K562 (cell line): ENCODE measurements around the gene TPCN1. TPM values are rescaled to one million over a fixed set of nuclear protein-coding genes. Genes with fewer than 3 reads are reported as not detected.
A peak's percentile ranks its signal among the peaks of the same experiment; 100 is the strongest.

Experiments
- ADNP ChIP-seq: fragments of 200-800 bp; sonication (Bioruptor generic); IDR thresholded peaks from 2 replicates; pipeline ENCODE4 v1.6.1; 2016; ENCODE audit warnings: missing genetic modification characterization, missing compliant biosample characterization
- ATF1 ChIP-seq, 2 experiments: fragments of 450-650 bp in 1 of 2; IDR thresholded peaks; 2 replicates each; pipeline ENCODE4 v1.6.1; 2016; ENCODE audit warnings: missing compliant biosample characterization in 1 of 2, missing genetic modification characterization in 1 of 2
- ATF7 ChIP-seq: fragments of 450-650 bp; IDR thresholded peaks from 2 replicates; pipeline ENCODE4 v1.7.1; 2014; ENCODE audit warnings: mild to moderate bottlenecking, moderate library complexity
- CEBPB ChIP-seq: fragments of 450-650 bp; IDR thresholded peaks from 2 replicates; pipeline ENCODE4 v1.6.1; 2016; ENCODE audit warnings: missing genetic modification characterization, missing compliant biosample characterization
- CHCHD3 ChIP-seq: fragments of 250-450 bp; sonication (Bioruptor Pico); IDR thresholded peaks from 2 replicates; pipeline ENCODE4 v2.1.2; 2022; ENCODE audit warnings: mild to moderate bottlenecking
- DIDO1 ChIP-seq: fragments of 450-650 bp; IDR thresholded peaks from 2 replicates; pipeline ENCODE4 v1.6.1; 2016; ENCODE audit warnings: low read depth, missing biosample characterization, missing genetic modification characterization
- FOS ChIP-seq: IDR thresholded peaks from 3 replicates; pipeline ENCODE4 v1.6.1; 2011; ENCODE audit not compliant: insufficient read length; ENCODE audit errors: extremely low read depth
- GABPB1 ChIP-seq: sonication (generic); formaldehyde crosslinking; IDR thresholded peaks from 2 replicates; pipeline ENCODE4 v1.8.0; 2022; ENCODE audit warnings: mild to moderate bottlenecking, missing genetic modification reagents
- GTF2B ChIP-seq: IDR thresholded peaks from 2 replicates; pipeline ENCODE4 v1.6.1; 2011; ENCODE audit not compliant: insufficient read length; ENCODE audit errors: extremely low read depth
- HDGF ChIP-seq: fragments of 450-650 bp; IDR thresholded peaks from 2 replicates; pipeline ENCODE4 v1.6.1; 2016
- HES1 ChIP-seq: fragments of 450-650 bp; IDR thresholded peaks from 2 replicates; pipeline ENCODE4 v1.6.1; 2016; ENCODE audit warnings: low read depth, mild to moderate bottlenecking, moderate library complexity
- KAT2B ChIP-seq: IDR thresholded peaks from one replicate; pipeline ENCODE4 v1.6.1; 2012; ENCODE audit warnings: low read depth, mild to moderate bottlenecking, control low read depth, inconsistent platforms, low read length, moderate library complexity
- KLF13 ChIP-seq: fragments of 450-650 bp; IDR thresholded peaks from 2 replicates; pipeline ENCODE4 v1.6.1; 2016; ENCODE audit warnings: missing genetic modification characterization, low read depth, mild to moderate bottlenecking, missing compliant biosample characterization, moderate library complexity, borderline replicate concordance
- L3MBTL2 ChIP-seq: fragments of 450-650 bp; IDR thresholded peaks from 2 replicates; pipeline ENCODE4 v1.6.1; 2016; ENCODE audit warnings: mild to moderate bottlenecking, moderate library complexity
- MAFK ChIP-seq: IDR thresholded peaks from 2 replicates; pipeline ENCODE4 v1.6.1; 2011; ENCODE audit warnings: low read length, improper control_type of control experiment
- MBD1 ChIP-seq: fragments of 250-450 bp; sonication (Bioruptor Pico); IDR thresholded peaks from 2 replicates; pipeline ENCODE4 v1.8.0; 2022; ENCODE audit warnings: inconsistent platforms
- MEIS2 ChIP-seq: fragments of 450-650 bp; IDR thresholded peaks from 2 replicates; pipeline ENCODE4 v1.6.1; 2014; ENCODE audit warnings: mild to moderate bottlenecking; ENCODE audit not compliant: partially characterized antibody
- PHF21A ChIP-seq: fragments of 450-650 bp; IDR thresholded peaks from 2 replicates; pipeline ENCODE4 v1.6.1; 2017; ENCODE audit warnings: low read depth, borderline replicate concordance
- RCOR1 ChIP-seq, 2 experiments: IDR thresholded peaks; 2 replicates each; pipeline ENCODE4 v1.6.1; 2012; ENCODE audit warnings: low read depth in 2 of 2, low read length in 2 of 2, borderline replicate concordance in 1 of 2, improper control_type of control experiment in 1 of 2
- SAFB2 ChIP-seq: fragments of 200-400 bp; formaldehyde crosslinking; IDR thresholded peaks from 2 replicates; pipeline ENCODE4 v1.6.1; 2018; ENCODE audit warnings: borderline replicate concordance, low read length, low read depth, moderate library complexity; ENCODE audit not compliant: severe bottlenecking
- SETDB1 ChIP-seq: IDR thresholded peaks from one replicate; pipeline ENCODE4 v1.6.1; 2012; ENCODE audit warnings: low read length, control low read depth, inconsistent platforms
- SIRT6 ChIP-seq: IDR thresholded peaks from one replicate; pipeline ENCODE4 v1.6.1; 2012; ENCODE audit warnings: low read depth, mild to moderate bottlenecking, control low read depth, inconsistent platforms, low read length, moderate library complexity
- SMARCB1 ChIP-seq: IDR thresholded peaks from 2 replicates; pipeline ENCODE4 v1.6.1; 2011; ENCODE audit warnings: improper control_type of control experiment, low read depth; ENCODE audit not compliant: insufficient read length
- XRCC5 ChIP-seq: fragments of 200-400 bp; formaldehyde crosslinking; IDR thresholded peaks from 2 replicates; pipeline ENCODE4 v1.6.1; 2017; ENCODE audit warnings: low read depth, mild to moderate bottlenecking, low read length
- ZC3H11A ChIP-seq: IDR thresholded peaks from 2 replicates; pipeline ENCODE4 v1.6.1; 2012; ENCODE audit warnings: low read depth, low read length, improper control_type of control experiment
- ZNF165 ChIP-seq: fragments of 250-450 bp; sonication (Bioruptor Pico); IDR thresholded peaks from 2 replicates; pipeline ENCODE4 v1.4.0; 2020; ENCODE audit warnings: borderline replicate concordance
- ZNF217 ChIP-seq: sonication (generic); formaldehyde crosslinking; IDR thresholded peaks from 2 replicates; pipeline ENCODE4 v1.8.0; 2022; ENCODE audit warnings: mild to moderate bottlenecking, missing genetic modification reagents
- ZNF583 ChIP-seq: fragments of 250-450 bp; sonication (Bioruptor Pico); IDR thresholded peaks from 2 replicates; pipeline ENCODE4 v1.4.0; 2020
- ZNF77 ChIP-seq: fragments of 250-450 bp; sonication (Bioruptor Pico); IDR thresholded peaks from 2 replicates; pipeline ENCODE4 v1.5.0; 2020
- ZNF778 ChIP-seq: fragments of 450-650 bp; formaldehyde crosslinking; IDR thresholded peaks from 2 replicates; pipeline ENCODE4 v1.4.0; 2020; ENCODE audit warnings: mild to moderate bottlenecking, moderate library complexity
- ZNF785 ChIP-seq: fragments of 250-450 bp; sonication (Bioruptor Pico); IDR thresholded peaks from 2 replicates; pipeline ENCODE4 v1.4.0; 2020; ENCODE audit warnings: mild to moderate bottlenecking
- ZSCAN32 ChIP-seq: fragments of 450-650 bp; formaldehyde crosslinking; IDR thresholded peaks from 2 replicates; pipeline ENCODE4 v1.4.0; 2020; ENCODE audit warnings: mild to moderate bottlenecking, moderate library complexity
- polyA plus RNA-seq, 8 experiments: library from polyadenylated mRNA; depleted of rRNA in 4 of 8; stranded (reverse) in 5 of 8; unstranded in 3 of 8; fragments of >200 nt; fragmentation: Nextera tagmentation in 2 of 8; fragmentation: Illumina TruSeq in 1 of 8; extraction: Ambion mirVana in 2 of 8; extraction: Trizol in 1 of 8; gene quantifications; 2 replicates each; pipeline versions ENCODE4 v1.2.1 to v1.2.3, GENCODE V29; 2011 to 2014; ENCODE audit warnings: inconsistent platforms in 1 of 8, missing spikeins in 1 of 8
- total RNA-seq, 7 experiments: library from RNA; depleted of rRNA in 6 of 7; stranded (reverse); fragments of >200 nt in 6 of 7; fragmentation: Illumina TruSeq in 2 of 7; extraction: Trizol in 2 of 7; gene quantifications; 2 replicates each; pipeline versions ENCODE4 v1.2.1 to v1.2.3, GENCODE V29; 2011 to 2021; ENCODE audit warnings: low replicate concordance in 1 of 7

The TPCN1 gene
- total and polyA plus RNA-seq, 9 of the 15 experiments (the other 6 are each of a cell fraction or from before 2014, with no cell fraction given), result 0.80 to 23.8 (median 7.4) TPM

GRCh38 chr12:113314121-113314529 is 92.9 kb downstream of the TPCN1 start (continued):
- TF ChIP-seq CHCHD3 (CRISPR knock-in tag) (no peak), ZC3H11A (no peak), SETDB1 (no peak), HDGF (peak; percentile 87), ATF7 (no peak), RCOR1 (IDR thresholded peaks at IDR 0.05; ENCODE audit: borderline replicate concordance in 1 of 2, low read depth in 2 of 2, low read length in 2 of 2) (peak in 1 of 2 experiments; percentile 85; a peak in 2 of 4 replicates), L3MBTL2 (no peak), ZNF165 (no peak), GABPB1 (no peak), ZNF778 (no peak), KLF13 (no peak), HES1 (no peak), ZNF77 (CRISPR knock-in tag) (no peak), ATF1 (CRISPR knock-in tag; IDR thresholded peaks at IDR 0.05) (no peak), ATF1 (tag; IDR thresholded peaks at IDR 0.05) (0 out of 2 replicates have a peak, but pooled peaks have one; percentile 13), MEIS2 (peak; percentile 93), ZSCAN32 (CRISPR knock-in tag) (no peak), DIDO1 (no peak), PHF21A (no peak), FOS (no peak), SMARCB1 (no peak), SAFB2 (no peak), CEBPB (tag) (no peak), ADNP (peak; percentile 91), SIRT6 (no peak), ZNF583 (CRISPR knock-in tag) (no peak), MAFK (no peak), ZNF785 (CRISPR knock-in tag) (no peak), GTF2B (no peak), KAT2B (no peak), XRCC5 (no peak), MBD1 (no peak), ZNF217 (CRISPR knock-in tag) (no peak)
